Activated B cell treated with CpG ODN at 0.5 μM for 24 hours (primary cell): ENCODE data around the gene ARHGAP9. TPM values are rescaled to one million over a fixed set of nuclear protein-coding genes. Genes with fewer than 3 reads are reported as not detected.

Experiments
- ATAC-seq: fragments of 200-7000 bp; cut with Tn5 transposase; one replicate; pipeline ENCODE4 v1.10.0; 2021; ENCODE audit warnings: low read depth, mild to moderate bottlenecking, moderate library complexity
- CTCF ChIA-PET: fragments of 350-600 bp; sonication (Branson Sonifier 250); formaldehyde crosslinking; loops from one replicate; lab custom pipeline; 2021; ENCODE audit warnings: antibody characterized with exemption; lab: Charles Lee
- POLR2A ChIA-PET: fragments of 350-600 bp; sonication (Branson Sonifier 250); formaldehyde crosslinking; loops from one replicate; lab custom pipeline; 2021; ENCODE audit warnings: antibody characterized with exemption; lab: Charles Lee
- DNase-seq: peaks from one replicate; pipeline ENCODE4 v3.0.0; 2022
- H3K27ac Mint-ChIP-seq: one replicate; pipeline ENCODE4 v1.8.0; 2020; ENCODE audit warnings: mixed read lengths
- H3K27me3 Mint-ChIP-seq: one replicate; pipeline ENCODE4 v1.8.0; 2021; ENCODE audit warnings: mixed read lengths
- H3K36me3 Mint-ChIP-seq: one replicate; pipeline ENCODE4 v1.8.0; 2021; ENCODE audit warnings: low read depth, mixed read lengths
- H3K4me1 Mint-ChIP-seq: one replicate; pipeline ENCODE4 v1.8.0; 2021; ENCODE audit warnings: mixed read lengths
- H3K4me3 Mint-ChIP-seq: one replicate; pipeline ENCODE4 v1.8.0; 2020; ENCODE audit warnings: mild to moderate bottlenecking, mixed read lengths
- H3K9me3 Mint-ChIP-seq: one replicate; pipeline ENCODE4 v1.8.0; 2020; ENCODE audit warnings: mixed read lengths
- intact Hi-C: fragments of 100-400 bp; cut with micrococcal nuclease; formaldehyde crosslinking; loops from one replicate; pipeline ENCODE4 v1.15.1; 2024
- total RNA-seq: library from RNA; stranded (reverse); gene quantifications from 2 replicates; pipeline ENCODE4 v1.2.3, GENCODE V29; 2022
- TF ChIP-seq, protein P1 (sequence below): fragments of 200-600 bp; IDR thresholded peaks from one replicate; pipeline ENCODE4 v1.8.0; 2022; ENCODE audit warnings: antibody characterized with exemption, mild to moderate bottlenecking

Gene ARHGAP9
- total RNA-seq, 1 donor from 2014 or later = 98.8 TPM

DNA sequence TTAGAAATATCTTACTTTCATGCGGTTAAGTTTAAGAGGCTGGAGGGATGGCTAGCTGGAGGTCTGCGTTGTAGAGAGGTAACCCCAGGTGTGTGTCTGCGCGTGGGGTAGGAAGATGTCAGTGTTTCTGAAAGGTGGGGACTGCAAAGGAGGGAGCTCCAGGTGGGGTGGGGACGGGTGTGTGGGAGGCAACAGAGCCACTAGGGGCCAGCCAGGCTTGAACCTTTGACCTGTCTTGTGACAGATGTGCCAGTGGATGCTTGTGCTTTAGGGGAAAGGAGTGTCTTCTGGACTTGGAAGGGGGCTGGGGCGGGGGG lies 19.2 kb downstream of the ARHGAP9 start:
- peak overlapping the region; percentile 97 for H3K4me3 Mint-ChIP-seq
- ChIA-PET CTCF (interaction anchor here (6.7 kb wide), 1 partner anchor 17 kb away, joined by 74 read pairs; the partner anchor contains the start of gene ARHGAP9), POLR2A (interaction anchor here (0.6 to 6.9 kb wide), 7 partner anchors 17 to 1323 kb away, joined by 3 to 133 read pairs (median 6); partner anchors contain the start of genes ARHGAP9, DDIT3 and MARS1)
- DNase-seq (peak; percentile 32), ATAC-seq (no peak)
- intact Hi-C loops = no loop called here
- TF ChIP-seq, protein P1, sequence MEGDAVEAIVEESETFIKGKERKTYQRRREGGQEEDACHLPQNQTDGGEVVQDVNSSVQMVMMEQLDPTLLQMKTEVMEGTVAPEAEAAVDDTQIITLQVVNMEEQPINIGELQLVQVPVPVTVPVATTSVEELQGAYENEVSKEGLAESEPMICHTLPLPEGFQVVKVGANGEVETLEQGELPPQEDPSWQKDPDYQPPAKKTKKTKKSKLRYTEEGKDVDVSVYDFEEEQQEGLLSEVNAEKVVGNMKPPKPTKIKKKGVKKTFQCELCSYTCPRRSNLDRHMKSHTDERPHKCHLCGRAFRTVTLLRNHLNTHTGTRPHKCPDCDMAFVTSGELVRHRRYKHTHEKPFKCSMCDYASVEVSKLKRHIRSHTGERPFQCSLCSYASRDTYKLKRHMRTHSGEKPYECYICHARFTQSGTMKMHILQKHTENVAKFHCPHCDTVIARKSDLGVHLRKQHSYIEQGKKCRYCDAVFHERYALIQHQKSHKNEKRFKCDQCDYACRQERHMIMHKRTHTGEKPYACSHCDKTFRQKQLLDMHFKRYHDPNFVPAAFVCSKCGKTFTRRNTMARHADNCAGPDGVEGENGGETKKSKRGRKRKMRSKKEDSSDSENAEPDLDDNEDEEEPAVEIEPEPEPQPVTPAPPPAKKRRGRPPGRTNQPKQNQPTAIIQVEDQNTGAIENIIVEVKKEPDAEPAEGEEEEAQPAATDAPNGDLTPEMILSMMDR = no peak
- H3K36me3 Mint-ChIP-seq = peaks cover 13% of the 10 kb centered on the region
- H3K27me3 Mint-ChIP-seq = no peaks in the 10 kb centered on the region
- H3K9me3 Mint-ChIP-seq = no peaks in the 10 kb centered on the region
- peaks cover 64% of the 10 kb centered on the region for H3K4me1 Mint-ChIP-seq
- H3K27ac Mint-ChIP-seq = peak overlapping the region; percentile 78

DNA sequence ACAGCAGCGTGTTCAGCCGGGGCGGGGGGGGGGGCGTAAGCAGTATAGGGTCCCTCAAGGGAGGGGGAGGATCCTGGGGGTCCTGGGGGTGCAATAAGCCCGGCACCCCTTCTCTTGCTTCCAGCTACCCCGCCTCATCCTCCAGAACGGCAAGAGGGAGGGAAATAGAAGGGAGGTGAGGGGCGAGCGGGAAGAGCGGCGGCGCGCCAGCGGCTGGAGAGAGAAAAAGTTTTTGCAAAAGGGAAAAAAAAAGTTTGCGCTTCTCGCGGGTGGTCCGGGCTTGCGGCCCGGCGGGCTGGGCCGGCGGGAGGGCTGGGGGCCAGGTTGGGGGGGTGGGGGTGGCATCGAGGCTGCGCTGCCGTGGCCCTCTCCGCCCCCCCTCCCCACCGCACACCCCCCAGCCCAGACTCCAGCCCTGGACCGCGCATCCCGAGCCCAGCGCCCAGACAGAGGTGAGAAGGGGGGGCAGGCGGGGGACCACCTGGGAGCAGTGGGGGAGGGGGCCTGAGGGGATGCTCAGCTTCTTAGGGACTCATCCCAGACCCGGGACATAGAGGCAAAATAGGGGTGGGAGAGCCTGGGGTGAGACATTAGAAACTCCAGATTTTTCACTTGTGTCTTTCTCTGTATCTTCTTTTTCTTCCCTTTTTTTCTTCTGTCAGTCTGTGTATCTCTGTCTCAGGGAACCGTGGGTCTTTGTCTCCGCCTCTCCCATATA lies 19.8 kb downstream of the ARHGAP9 start, which contains the start of gene GLI1:
Gene GLI1 (plus strand): TSS at position 36 of the 718 bp plus-strand sequence. CDS start 3,907 bp downstream, outside the sequence.
- TF ChIP-seq, protein P1 = no peak
- ATAC-seq (no peak), DNase-seq (no peak)
- intact Hi-C loops = loop anchor here (1.0 to 10.0 kb wide), 8 partner anchors 27 to 335 kb away; partner anchors contain the start of genes B4GALNT1, DCTN2, DDIT3 and LRP1
- H3K36me3 Mint-ChIP-seq = peaks cover 13% of the 10 kb centered on the region
- ChIA-PET CTCF (interaction anchor here (0.6 to 6.7 kb wide), 14 partner anchors 11 to 971 kb away, joined by 3 to 74 read pairs (median 5); partner anchors contain the start of gene ARHGAP9), POLR2A (interaction anchor here (0.6 to 6.9 kb wide), 14 partner anchors 9 to 1322 kb away, joined by 3 to 133 read pairs (median 5); partner anchors contain the start of genes ARHGAP9, DDIT3, MARS1 and SHMT2)
- H3K27ac Mint-ChIP-seq = peak within 1 kb of the TSS; percentile 98
- H3K4me3 Mint-ChIP-seq = peak within 1 kb of the TSS; percentile 97
- peaks cover 65% of the 10 kb centered on the region for H3K4me1 Mint-ChIP-seq
- H3K9me3 Mint-ChIP-seq = no peaks in the 10 kb centered on the region
- H3K27me3 Mint-ChIP-seq = no peaks in the 10 kb centered on the region

DNA sequence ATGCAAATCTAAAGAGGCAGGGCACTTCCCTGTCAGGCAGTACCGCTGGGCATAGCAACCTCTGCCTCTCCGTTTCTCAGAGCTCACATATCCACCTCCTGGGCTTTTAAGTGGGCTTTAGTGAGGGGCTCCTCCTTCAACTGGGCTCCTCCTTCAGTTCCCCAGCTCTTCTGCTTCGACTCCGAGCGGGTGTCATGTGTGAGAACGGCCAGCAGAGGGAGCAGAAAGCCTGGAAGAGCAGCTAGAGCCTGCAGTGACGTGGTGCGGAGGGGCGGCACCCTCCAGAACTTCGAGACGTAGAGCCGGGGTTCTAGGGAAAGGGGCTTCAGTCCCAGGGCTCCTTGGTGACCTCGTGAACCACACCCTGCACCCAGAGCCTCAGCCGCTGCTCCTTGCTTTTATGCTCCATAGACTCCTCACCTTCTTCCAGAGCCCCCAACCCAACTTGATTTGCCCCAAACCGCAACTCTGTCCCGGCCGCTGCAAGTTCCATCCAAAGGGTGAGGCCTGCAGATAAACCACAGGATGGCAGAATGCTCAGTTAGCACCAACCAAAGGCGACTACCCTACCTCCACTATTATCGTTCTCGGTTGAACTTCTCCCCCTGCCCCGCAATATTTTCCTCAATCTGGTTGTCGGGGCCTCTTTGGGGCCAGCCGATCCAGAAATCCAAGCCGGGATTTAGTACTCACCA lies 20.5 kb downstream of the ARHGAP9 start:
- DNase-seq (peak; percentile 87), ATAC-seq (peak; percentile 68)
- ChIA-PET POLR2A (interaction anchor here (0.7 to 6.9 kb wide), 23 partner anchors 10 to 801 kb away, joined by 3 to 133 read pairs (median 4); partner anchors contain the start of genes ARHGAP9, DDIT3, LRP1 and MARS1), CTCF (interaction anchor here (0.7 to 6.7 kb wide), 23 partner anchors 11 to 771 kb away, joined by 3 to 74 read pairs (median 4); partner anchors contain the start of genes ARHGAP9, B4GALNT1, DCTN2 and PTGES3)
- H3K9me3 Mint-ChIP-seq = no peaks in the 10 kb centered on the region
- peaks cover 62% of the 10 kb centered on the region for H3K4me1 Mint-ChIP-seq
- peak overlapping the region; percentile 96 for H3K4me3 Mint-ChIP-seq
- intact Hi-C loops = loop anchor here (1.0 to 10.0 kb wide), 8 partner anchors 28 to 334 kb away; partner anchors contain the start of genes B4GALNT1, DCTN2, DDIT3 and LRP1
- H3K27ac Mint-ChIP-seq = peak overlapping the region; percentile 98
- H3K36me3 Mint-ChIP-seq = peaks cover 13% of the 10 kb centered on the region
- H3K27me3 Mint-ChIP-seq = no peaks in the 10 kb centered on the region
- TF ChIP-seq, protein P1 = peak; percentile 57

DNA sequence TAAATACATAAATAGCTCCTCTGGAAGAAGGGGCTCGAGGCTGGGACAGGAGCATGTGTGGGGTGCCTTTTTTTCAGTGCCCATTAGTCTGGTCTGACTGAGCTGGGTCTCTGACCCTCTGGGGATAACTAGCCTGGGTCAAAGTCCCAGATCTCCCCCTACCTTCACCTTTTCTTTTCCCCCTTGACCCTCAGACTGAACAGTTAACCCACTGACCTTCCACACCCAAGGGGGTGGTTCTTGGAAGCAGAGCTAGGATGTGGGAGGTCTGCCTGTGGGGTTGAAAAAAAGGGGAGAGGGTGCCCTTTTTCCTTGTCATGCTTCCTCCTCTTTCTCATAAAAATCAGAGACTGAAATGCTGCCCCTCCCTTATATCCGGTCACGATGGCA lies 21.0 kb downstream of the ARHGAP9 start:
- TF ChIP-seq, protein P1 = no peak
- ChIA-PET POLR2A (interaction anchor here (0.7 to 6.9 kb wide), 22 partner anchors 11 to 800 kb away, joined by 3 to 133 read pairs (median 4); partner anchors contain the start of genes ARHGAP9, DDIT3, LRP1 and MARS1), CTCF (interaction anchor here (0.6 to 6.7 kb wide), 24 partner anchors 8 to 771 kb away, joined by 3 to 74 read pairs (median 4); partner anchors contain the start of genes ARHGAP9, B4GALNT1, DCTN2 and PTGES3)
- Mint-ChIP-seq H3K4me1 (peaks cover 58% of the 10 kb centered on the region), H3K36me3 (peaks cover 13% of the 10 kb centered on the region), H3K27ac (peak overlapping the region; percentile 98), H3K9me3 (no peaks in the 10 kb centered on the region), H3K27me3 (no peaks in the 10 kb centered on the region), H3K4me3 (peak overlapping the region; percentile 96)
- no peak for DNase-seq
- intact Hi-C loops = loop anchor here (1.0 to 10.0 kb wide), 8 partner anchors 27 to 334 kb away; partner anchors contain the start of genes B4GALNT1, DCTN2, DDIT3 and LRP1
- ATAC-seq = no peak
